ENCODE results near the gene CNIH2.
"Not testable (repeated sequence)": the region's sequence is repeated elsewhere in the genome, so short reads cannot be mapped to it uniquely, and the experiment has no call there.

CNIH2 gene

GRCh38 chr11:66277471-66278362, at the start of gene CNIH2:
CNIH2 (plus strand) TSS chr11:66278175; CDS start chr11:66278457, 282 bp downstream.
- peak; percentile 42 for DNase-seq

DNA sequence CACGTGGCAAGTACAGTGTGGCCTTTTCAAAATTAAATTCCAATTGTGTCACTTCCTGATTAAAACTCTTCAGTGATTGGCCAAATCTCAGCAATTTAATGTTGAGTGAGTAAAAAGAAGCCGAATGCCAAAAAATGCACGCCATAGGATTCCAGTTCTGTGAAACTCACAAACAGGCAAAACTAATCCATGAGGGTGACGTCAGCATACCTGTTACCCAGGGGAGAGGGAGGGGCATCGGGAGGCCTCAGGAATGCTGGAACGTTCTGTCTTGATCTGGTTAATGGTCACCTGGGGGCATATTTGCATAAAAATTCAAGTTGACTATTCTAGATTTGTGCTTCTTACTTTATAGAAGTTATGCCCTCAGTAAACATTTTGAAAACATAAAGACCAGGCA, 49.5 kb upstream of the CNIH2 start:
- no peak for DNase-seq

GRCh38 chr11:66230156-66230555, 47.8 kb upstream of the CNIH2 start:
- no peak for DNase-seq

GRCh38 chr11:66230978-66231377, 47.0 kb upstream of the CNIH2 start:
- no peak for DNase-seq

DNA sequence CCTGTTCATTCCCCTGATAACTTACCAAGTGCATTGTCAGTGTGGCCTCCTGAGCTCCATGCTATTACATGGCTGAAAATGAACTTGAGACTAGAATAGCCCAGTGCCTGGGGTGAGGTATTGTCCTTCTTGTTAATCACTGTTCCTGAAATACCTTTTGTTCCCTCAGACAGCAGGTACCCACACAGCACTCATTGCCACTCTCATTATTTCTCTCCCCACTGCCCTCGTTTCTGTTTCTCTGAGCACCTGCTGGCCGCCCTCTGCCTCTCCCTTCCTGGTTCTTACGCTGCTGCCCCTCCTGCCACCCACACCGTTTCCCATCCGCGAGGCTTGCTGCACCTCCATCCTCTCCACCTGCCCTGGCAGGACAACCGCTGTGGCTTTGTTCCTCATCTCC, 46.4 kb upstream of the CNIH2 start:
- no peak for DNase-seq

DNA sequence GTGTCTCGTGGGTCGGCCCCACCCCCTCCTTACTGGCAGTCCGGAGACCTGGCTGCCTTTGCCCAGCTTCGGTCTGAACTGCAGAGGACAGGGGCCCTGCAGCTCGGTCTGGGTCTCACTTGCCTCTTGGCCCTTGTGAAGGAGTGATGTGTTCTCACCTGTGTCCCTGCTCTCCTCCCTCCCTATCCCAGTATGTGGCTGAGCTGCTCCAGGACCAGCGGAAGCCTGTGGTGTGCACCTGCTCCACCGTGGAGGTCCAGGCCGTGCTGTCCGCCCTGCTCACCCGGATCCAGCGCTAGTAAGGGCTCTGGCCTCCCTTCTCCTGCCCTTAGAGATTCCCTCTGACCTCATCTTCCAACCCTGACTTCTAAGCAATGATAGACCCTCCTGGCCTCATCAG, 45.2 kb upstream of the CNIH2 start:
- no peak for DNase-seq

DNA sequence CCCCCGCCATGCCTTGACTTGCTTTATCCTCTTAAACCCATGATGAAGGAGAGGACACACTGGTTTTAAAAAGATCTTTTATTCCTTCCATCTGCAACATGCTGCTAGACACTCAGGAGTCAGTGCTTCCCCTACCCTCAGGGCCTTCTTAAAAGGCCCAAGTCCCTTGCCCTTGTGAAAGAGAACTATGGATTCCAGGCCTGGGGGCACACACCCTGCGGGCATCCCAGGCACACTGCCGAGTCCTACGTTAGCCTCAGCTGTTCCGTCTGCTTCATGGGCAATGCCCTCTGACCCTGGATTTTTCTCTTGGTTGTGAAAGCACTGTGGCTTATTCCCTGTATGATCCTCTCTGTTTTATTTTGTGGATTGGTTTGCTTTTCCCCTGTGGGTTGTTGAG, 44.7 kb upstream of the CNIH2 start:
- DNase-seq, result no peak

DNA sequence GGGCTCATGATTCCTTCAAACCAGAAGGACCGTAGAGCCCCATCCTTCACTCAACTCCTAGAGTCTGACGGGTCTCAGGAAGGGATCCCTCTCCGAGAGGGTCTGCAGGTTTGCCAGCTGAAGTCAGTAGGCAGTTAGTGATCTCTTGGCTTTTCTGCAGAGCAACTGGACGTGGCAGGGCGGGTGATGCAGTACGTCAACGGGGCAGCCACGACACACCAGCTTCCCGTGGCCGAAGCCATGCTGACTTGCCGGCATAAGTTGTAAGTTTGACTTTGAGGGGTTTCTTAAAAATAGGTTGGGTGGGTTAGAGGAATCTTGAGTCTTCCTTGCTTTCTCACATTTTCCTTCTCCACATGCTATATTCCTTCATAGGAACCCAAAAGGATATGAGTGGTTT, 42.8 kb upstream of the CNIH2 start:
- DNase-seq, result no peak

GRCh38 chr11:66237867-66238266, 40.1 kb upstream of the CNIH2 start:
- no peak for DNase-seq

GRCh38 chr11:66238786-66239413, 39.1 kb upstream of the CNIH2 start:
- no peak for DNase-seq

- DNase-seq, result no peak
These were observed 38.5 kb upstream of the CNIH2 start for GRCh38 chr11:66239511-66239910.

DNA sequence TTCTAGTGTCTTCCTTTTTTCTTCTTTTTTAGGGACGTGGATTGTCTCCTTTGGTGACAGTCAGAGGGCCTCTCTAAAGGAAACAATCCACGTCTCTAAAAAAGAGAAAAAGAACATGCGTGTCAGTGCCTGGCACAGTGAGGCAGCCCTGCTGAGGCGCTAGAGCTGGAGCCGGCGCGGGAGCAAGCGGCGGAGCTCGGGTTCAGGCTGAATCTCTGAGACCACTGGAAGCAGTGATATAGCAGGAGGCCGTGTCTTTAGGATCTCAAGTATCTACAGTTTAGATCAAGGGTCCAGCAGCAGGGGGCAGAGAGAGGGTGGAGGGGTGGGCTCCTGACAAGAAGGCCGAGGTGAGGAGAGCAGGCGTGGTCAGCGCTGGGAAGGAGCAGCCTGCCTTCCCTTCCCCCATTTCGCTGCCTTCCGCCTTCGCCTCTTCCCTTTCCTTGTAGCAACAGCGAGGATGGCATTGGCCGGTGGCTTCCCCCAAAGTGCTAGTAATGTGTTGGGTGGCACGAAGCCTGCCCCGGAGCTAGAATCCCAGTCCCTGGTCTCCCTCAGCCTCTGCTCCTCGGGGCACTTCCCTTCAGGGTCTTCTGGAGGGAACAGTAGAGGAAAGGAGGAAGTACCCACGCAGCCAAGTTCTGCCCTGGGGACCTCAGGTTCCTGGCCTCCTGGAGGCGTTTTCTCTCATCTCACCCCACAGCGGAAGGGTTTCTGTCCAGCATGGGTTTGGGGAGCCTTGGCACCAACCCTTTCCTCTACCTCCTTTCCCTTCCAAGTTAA, 37.8 kb upstream of the CNIH2 start:
- no peak for DNase-seq

DNA sequence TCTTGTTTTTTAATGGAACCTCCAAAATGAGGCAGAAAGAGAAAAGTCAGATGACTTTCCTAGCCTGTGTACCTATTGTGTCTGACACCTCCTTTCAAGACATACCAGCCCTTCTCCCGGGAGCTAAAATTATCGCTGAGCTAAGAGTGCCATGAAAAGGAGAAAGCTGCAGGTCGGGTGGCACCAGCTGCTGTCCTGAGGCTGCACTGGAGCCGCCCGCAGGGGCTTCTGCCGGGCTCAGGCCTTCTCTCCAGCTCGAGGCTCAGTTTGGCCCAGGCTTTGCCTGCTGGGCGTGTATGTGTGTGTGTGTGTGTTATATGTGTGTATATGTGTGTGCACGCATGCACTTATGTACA, 37.2 kb upstream of the CNIH2 start:
- no peak for DNase-seq

DNA sequence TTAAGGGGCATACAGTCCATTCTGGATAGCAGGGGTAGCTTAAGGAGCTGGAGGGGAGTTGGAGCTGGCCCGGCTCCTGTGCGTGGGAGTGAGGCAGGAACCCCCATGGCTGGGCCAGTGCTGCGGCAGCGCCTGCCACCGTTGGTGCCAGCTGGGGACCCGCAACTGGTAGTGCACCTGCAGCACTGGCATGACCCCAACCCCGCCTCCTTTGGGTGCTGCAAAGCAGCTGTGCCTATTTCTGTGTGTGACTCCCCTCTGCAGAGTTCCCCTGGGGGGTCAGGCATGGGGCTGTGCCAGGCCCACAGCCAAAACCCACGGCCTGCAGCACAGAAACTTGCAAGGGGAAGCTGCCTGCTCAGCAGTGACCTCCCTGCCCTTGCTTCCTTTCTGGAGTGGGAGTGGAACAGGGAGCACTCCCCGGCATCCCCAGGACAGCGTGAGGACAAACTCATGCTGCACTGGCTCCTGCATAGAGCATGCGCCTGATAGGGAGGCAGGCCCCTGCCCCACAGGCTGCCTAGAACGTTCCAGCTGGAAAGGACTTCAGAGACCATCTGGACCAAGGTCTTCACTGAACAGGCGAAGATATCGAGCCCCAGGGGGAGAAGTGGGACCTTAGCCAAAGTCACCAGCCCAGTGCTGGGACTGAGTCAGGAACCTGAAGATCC, 35.7 kb upstream of the CNIH2 start:
- DNase-seq, result no peak

- DNase-seq, result no peak
These were observed 34.0 kb upstream of the CNIH2 start for GRCh38 chr11:66243782-66244535.

- DNase-seq, result no peak
These were observed 30.7 kb upstream of the CNIH2 start for GRCh38 chr11:66247295-66247694.

DNA sequence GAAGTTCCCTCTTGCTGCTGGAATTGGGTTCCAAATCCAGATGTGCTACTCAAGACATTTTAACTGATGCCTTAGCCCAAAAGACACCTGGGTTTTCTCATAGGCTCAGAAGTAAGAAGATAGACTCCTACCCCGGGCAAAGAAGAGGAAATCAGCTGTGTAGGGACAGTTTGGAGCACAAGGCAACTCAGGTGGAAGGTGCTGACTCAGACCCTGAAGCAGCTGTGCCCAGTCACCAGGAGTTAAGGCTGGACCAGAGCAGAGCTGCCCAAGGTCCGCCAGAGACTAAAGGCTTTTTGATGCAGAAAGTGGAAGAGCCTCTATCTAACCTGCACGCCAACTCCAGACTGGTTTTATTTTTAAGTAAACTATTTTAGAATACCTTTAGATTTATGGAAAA, 30.2 kb upstream of the CNIH2 start:
- DNase-seq, result no peak

DNA sequence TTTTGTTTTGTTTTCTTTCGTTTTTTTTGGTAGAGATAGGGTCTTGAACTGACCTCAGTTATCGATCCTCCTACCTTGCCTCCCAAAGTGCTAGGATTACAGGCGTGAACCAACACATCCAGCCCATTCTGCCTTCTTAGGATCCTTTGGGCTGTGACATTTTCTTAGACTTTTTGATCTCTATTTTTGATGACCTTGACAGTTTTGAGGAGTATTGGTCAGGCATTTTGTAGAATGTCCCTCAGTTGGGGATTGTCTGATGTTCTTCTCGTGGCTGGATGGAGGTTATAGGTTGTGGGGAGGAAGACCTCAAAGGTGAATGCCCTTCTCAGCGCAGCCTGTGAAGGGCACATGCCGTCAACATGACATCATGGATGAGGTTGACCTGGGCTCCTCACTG, 29.1 kb upstream of the CNIH2 start:
- DNase-seq, result no peak

- no peak for DNase-seq
These were observed 26.2 kb upstream of the CNIH2 start for GRCh38 chr11:66251809-66252208.

DNA sequence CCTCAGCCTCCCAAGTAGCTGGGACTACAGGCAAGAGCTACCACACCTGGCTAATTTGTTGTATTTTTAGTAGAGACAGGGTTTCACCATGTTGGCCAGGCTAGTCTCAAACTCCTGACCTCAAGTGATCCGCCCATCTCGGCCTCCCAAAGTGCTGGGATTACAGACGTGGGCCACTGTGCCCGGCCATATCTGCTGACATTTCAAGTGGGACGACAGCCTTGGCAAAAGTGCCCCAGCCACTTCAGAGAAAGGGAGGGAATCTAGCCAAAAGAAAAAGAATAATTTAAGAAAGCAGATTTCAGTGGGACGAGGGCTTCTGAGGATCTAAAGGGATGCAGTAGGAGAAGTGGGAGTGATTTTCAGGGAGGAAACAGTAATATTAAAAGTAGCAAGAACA, 24.9 kb upstream of the CNIH2 start:
- DNase-seq, result not testable (repeated sequence)

- DNase-seq, result no peak
These were observed 19.5 kb upstream of the CNIH2 start for GRCh38 chr11:66258473-66258893.

- no peak for DNase-seq
These were observed 18.8 kb upstream of the CNIH2 start for GRCh38 chr11:66259225-66259624.

Data from CD4-positive, alpha-beta T cell treated with Interleukin-15 for 1 hour (primary cell).